Colonic mucosa (tissue), 4 donors: ENCODE results near the gene SLCO3A1. TPM values are rescaled to one million over a fixed set of nuclear protein-coding genes. Genes with fewer than 3 reads are reported as not detected.
"Not testable (repeated sequence)": the region's sequence is repeated elsewhere in the genome, so short reads cannot be mapped to it uniquely, and the experiment has no call there.

Experiments used
- DNase-seq: peaks from one replicate; pipeline ENCODE4 v3.0.0-alpha.2; 2020
- H3K27ac ChIP-seq: fragments of 200-600 bp; one replicate; pipeline ENCODE4 v1.8.0; 2021
- H3K27me3 ChIP-seq: fragments of 200-600 bp; one replicate; pipeline ENCODE4 v1.8.0; 2021
- H3K36me3 ChIP-seq: fragments of 200-600 bp; one replicate; pipeline ENCODE4 v1.8.0; 2021
- H3K4me1 ChIP-seq: fragments of 200-600 bp; one replicate; pipeline ENCODE4 v1.8.0; 2021; ENCODE audit warnings: mild to moderate bottlenecking
- H3K4me3 ChIP-seq: fragments of 200-600 bp; one replicate; pipeline ENCODE4 v1.8.0; 2021
- H3K9ac ChIP-seq, 2 donors: one replicate each; pipeline ENCODE4 v1.7.0; 2013; ENCODE audit warnings: control low read depth in 2 of 2, low read depth in 2 of 2, low read length in 2 of 2
- H3K9me3 ChIP-seq: fragments of 200-600 bp; one replicate; pipeline ENCODE4 v1.8.0; 2021
- CTCF ChIP-seq: fragments of 200-600 bp; IDR thresholded peaks from one replicate; pipeline ENCODE4 v1.8.0; 2022; ENCODE audit warnings: antibody characterized with exemption, mild to moderate bottlenecking
- intact Hi-C: fragments of 100-400 bp; cut with DNase I; formaldehyde crosslinking; loops from one replicate; pipeline ENCODE4 v1.14.1; 2022
- total RNA-seq, 2 donors: library from RNA; stranded (reverse); fragmentation: NEBNext Ultra II Directional in 1 of 2; extraction: Animal tissue kit (Norgen Biotek cat#: 25700) in 1 of 2; gene quantifications; one replicate each; pipeline ENCODE4 v1.2.1, GENCODE V29; 2021
- donor health status: healthy.
- donor health status: DM: no; HTN: no; CAD: no.
- donor health status: DM: no; HTN: no; CAD: no.

SLCO3A1 gene
- total RNA-seq, 2 donors from 2014 or later, result 11.4 to 24.6 TPM

- intact Hi-C loops, result no loop called here
- H3K9me3 ChIP-seq, result no peaks in the 10 kb centered on the region
- no peak overlapping the region for H3K27ac ChIP-seq
- H3K36me3 ChIP-seq, result no peaks in the 10 kb centered on the region
- no peaks in the 10 kb centered on the region for H3K4me1 ChIP-seq
- no peak for DNase-seq
- no peaks in the 10 kb centered on the region for H3K27me3 ChIP-seq
- H3K4me3 ChIP-seq, result no peak overlapping the region
- no peak overlapping the region for H3K9ac ChIP-seq
- TF ChIP-seq CTCF, result no peak
Measured at GRCh38 chr15:91961357-91961756, 107.8 kb downstream of the SLCO3A1 start.

- H3K9me3 ChIP-seq, H3K4me1 ChIP-seq, intact Hi-C loops: not testable (repeated sequence)
Measured at GRCh38 chr15:91963747-91964146, 110.2 kb downstream of the SLCO3A1 start.

GRCh38 chr15:91965501-91966193 lies 112.1 kb downstream of the SLCO3A1 start:
- H3K4me1 ChIP-seq, result no peaks in the 10 kb centered on the region
- no peak overlapping the region for H3K9ac ChIP-seq
- no peak for DNase-seq
- no peak for TF ChIP-seq CTCF
- intact Hi-C loops, result no loop called here
- no peaks in the 10 kb centered on the region for H3K27me3 ChIP-seq
- no peak overlapping the region for H3K27ac ChIP-seq
- no peaks in the 10 kb centered on the region for H3K36me3 ChIP-seq
- no peak overlapping the region for H3K4me3 ChIP-seq
- no peaks in the 10 kb centered on the region for H3K9me3 ChIP-seq

More at GRCh38 chr15:91963747-91964146, 110.2 kb downstream of the SLCO3A1 start:
- not testable (repeated sequence) for H3K4me3 ChIP-seq, H3K27ac ChIP-seq, H3K36me3 ChIP-seq, H3K9ac ChIP-seq, DNase-seq, H3K27me3 ChIP-seq

GRCh38 chr15:91966194-91966552 lies 112.7 kb downstream of the SLCO3A1 start:
- intact Hi-C loops, result no loop called here
- H3K27me3 ChIP-seq, result no peaks in the 10 kb centered on the region

GRCh38 chr15:91967935-91968606 lies 114.6 kb downstream of the SLCO3A1 start:
- Histone ChIP-seq H3K4me3 (no peak overlapping the region), H3K9ac (no peak overlapping the region), H3K9me3 (no peaks in the 10 kb centered on the region), H3K4me1 (no peaks in the 10 kb centered on the region), H3K27ac (no peak overlapping the region), H3K36me3 (no peaks in the 10 kb centered on the region), H3K27me3 (no peaks in the 10 kb centered on the region)
- intact Hi-C loops, result no loop called here
- no peak for TF ChIP-seq CTCF
- no peak for DNase-seq

More at GRCh38 chr15:91966194-91966552, 112.7 kb downstream of the SLCO3A1 start:
- DNase-seq, result no peak
- H3K4me1 ChIP-seq, result no peaks in the 10 kb centered on the region
- no peak overlapping the region for H3K4me3 ChIP-seq
- H3K9me3 ChIP-seq, result no peaks in the 10 kb centered on the region
- no peak overlapping the region for H3K9ac ChIP-seq
- no peak overlapping the region for H3K27ac ChIP-seq
- H3K36me3 ChIP-seq, result no peaks in the 10 kb centered on the region
- no peak for TF ChIP-seq CTCF

- intact Hi-C loops, result no loop called here
- TF ChIP-seq CTCF, result no peak
- no peaks in the 10 kb centered on the region for H3K4me1 ChIP-seq
Measured at GRCh38 chr15:91968610-91969009, 115.1 kb downstream of the SLCO3A1 start.

More at GRCh38 chr15:91968610-91969009, 115.1 kb downstream of the SLCO3A1 start:
- H3K9me3 ChIP-seq, result no peaks in the 10 kb centered on the region
- H3K36me3 ChIP-seq, result no peaks in the 10 kb centered on the region
- no peaks in the 10 kb centered on the region for H3K27me3 ChIP-seq
- no peak for DNase-seq
- H3K27ac ChIP-seq, result no peak overlapping the region
- H3K4me3 ChIP-seq, result no peak overlapping the region
- H3K9ac ChIP-seq, result no peak overlapping the region
